Sigmoid colon (tissue), 7 donors: Measurements from ENCODE around the gene JPT2. TPM values are rescaled to one million over a fixed set of nuclear protein-coding genes. Genes with fewer than 3 reads are reported as not detected.

Source experiments
- DNase-seq: peaks from one replicate; pipeline ENCODE4 v3.0.0-alpha.2; 2019
- H3K27ac ChIP-seq, 4 donors: fragments of 200-600 bp; sonication (generic); one replicate each; pipeline ENCODE4 v1.5.1; 2016 to 2019; ENCODE audit warnings: mild to moderate bottlenecking in 1 of 4
- H3K27me3 ChIP-seq, 3 donors: fragments of 200-600 bp; sonication (generic); one replicate each; pipeline ENCODE4 v1.5.1; 2019; ENCODE audit warnings: mild to moderate bottlenecking in 1 of 3
- H3K36me3 ChIP-seq, 4 donors: fragments of 200-600 bp; sonication (generic); one replicate each; pipeline ENCODE4 v1.5.1; 2016 to 2019
- H3K4me1 ChIP-seq, 4 donors: fragments of 200-600 bp; sonication (generic); one replicate each; pipeline ENCODE4 v1.5.1; 2017 to 2019
- H3K4me3 ChIP-seq, 4 donors: fragments of 200-600 bp; sonication (generic); one replicate each; pipeline ENCODE4 v1.5.1; 2017 to 2019; ENCODE audit warnings: mild to moderate bottlenecking in 2 of 4, moderate library complexity in 1 of 4
- H3K9me3 ChIP-seq, 4 donors: fragments of 200-600 bp in 3 of 4; sonication (generic) in 3 of 4; one replicate each; pipeline versions ENCODE4 v1.5.1 to v1.6.1; 2013 to 2019
- CTCF ChIP-seq, 4 experiments: fragments of 450-650 bp in 3 of 4; fragments of 200-600 bp in 1 of 4; IDR thresholded peaks; one replicate each; pipeline ENCODE4 v1.5.1; 2016 to 2019; ENCODE audit warnings: antibody characterized with exemption in 4 of 4, mild to moderate bottlenecking in 3 of 4, moderate library complexity in 2 of 4
- EP300 ChIP-seq, 4 donors: sonication (generic); formaldehyde crosslinking; IDR thresholded peaks; one replicate each; pipeline ENCODE4 v1.6.1; 2017; ENCODE audit warnings: antibody characterized with exemption in 4 of 4
- POLR2A ChIP-seq, 2 donors: fragments of 450-650 bp; IDR thresholded peaks; one replicate each; pipeline ENCODE4 v1.6.1; 2016; ENCODE audit warnings: antibody characterized with exemption in 2 of 2, mild to moderate bottlenecking in 2 of 2, moderate library complexity in 2 of 2
- POLR2AphosphoS5 ChIP-seq, 4 donors: sonication (generic); formaldehyde crosslinking; IDR thresholded peaks; one replicate each; pipeline ENCODE4 v1.6.1; 2017; ENCODE audit warnings: antibody characterized with exemption in 4 of 4
- WGBS, 2 donors: extraction: QIAGEN DNeasy Blood & Tissue Kit; methylation state at CpG; one replicate each; pipeline ENCODE4 v1.1.7; 2013; 5-methylcytosine and 5-hydroxymethylcytosine counted together
- intact Hi-C: fragments of 100-400 bp; cut with DNase I; formaldehyde crosslinking; loops from one replicate; pipeline ENCODE4 v1.15.1; 2023
- polyA plus RNA-seq, 3 donors: library from polyadenylated mRNA; stranded (reverse); fragments of 200-250 nt; gene quantifications; one replicate each; pipeline ENCODE4 v1.2.3, GENCODE V29; 2013
- total RNA-seq, 4 donors: library from RNA; depleted of rRNA; stranded (reverse); fragments of >200 nt; gene quantifications; one replicate each; pipeline ENCODE4 v1.1.0, GENCODE V29; 2016
- donor health status: healthy with polysubstance abuse.
- donor health status: Bipolar disorder and iron deficiency.
- donor health status: healthy.

JPT2 gene
- total and polyA plus RNA-seq, 7 donors = 12.4 to 53.7 (median 18.1) TPM

- Histone ChIP-seq H3K27me3 (no peaks in the 10 kb centered on the region), H3K4me3 (no peak overlapping the region), H3K27ac (no peak overlapping the region), H3K36me3 (peaks cover 52 to 87% (median 54%) of the 10 kb centered on the region in 4 donors), H3K9me3 (no peaks in the 10 kb centered on the region), H3K4me1 (no peaks in the 10 kb centered on the region)
- no peak for DNase-seq
- intact Hi-C loops = no loop called here
- 88 to 92% methylated on average over 32 of the region's 32 CpGs for WGBS, 2 donors
- no peak for TF ChIP-seq POLR2AphosphoS5 (IDR thresholded peaks at IDR 0.05)
- TF ChIP-seq CTCF (IDR thresholded peaks at IDR 0.05) = no peak
- no peak for TF ChIP-seq EP300 (IDR thresholded peaks at IDR 0.05)
- TF ChIP-seq POLR2A (IDR thresholded peaks at IDR 0.05) = no peak
Measured at GRCh38 chr16:1654505-1655268, 23.4 kb upstream of the JPT2 start.

GRCh38 chr16:1655269-1655807 is 22.7 kb upstream of the JPT2 start:
- Histone ChIP-seq H3K9me3 (no peaks in the 10 kb centered on the region), H3K27ac (no peak overlapping the region), H3K4me3 (no peak overlapping the region), H3K36me3 (peaks cover 58 to 94% (median 60%) of the 10 kb centered on the region in 4 donors), H3K4me1 (no peaks in the 10 kb centered on the region), H3K27me3 (no peaks in the 10 kb centered on the region)
- TF ChIP-seq POLR2AphosphoS5 (IDR thresholded peaks at IDR 0.05) (no peak), CTCF (IDR thresholded peaks at IDR 0.05) (no peak)
- DNase-seq = no peak
- WGBS, 2 donors = 71 to 88% methylated on average over 16 of the region's 16 CpGs
- intact Hi-C loops = no loop called here

DNA sequence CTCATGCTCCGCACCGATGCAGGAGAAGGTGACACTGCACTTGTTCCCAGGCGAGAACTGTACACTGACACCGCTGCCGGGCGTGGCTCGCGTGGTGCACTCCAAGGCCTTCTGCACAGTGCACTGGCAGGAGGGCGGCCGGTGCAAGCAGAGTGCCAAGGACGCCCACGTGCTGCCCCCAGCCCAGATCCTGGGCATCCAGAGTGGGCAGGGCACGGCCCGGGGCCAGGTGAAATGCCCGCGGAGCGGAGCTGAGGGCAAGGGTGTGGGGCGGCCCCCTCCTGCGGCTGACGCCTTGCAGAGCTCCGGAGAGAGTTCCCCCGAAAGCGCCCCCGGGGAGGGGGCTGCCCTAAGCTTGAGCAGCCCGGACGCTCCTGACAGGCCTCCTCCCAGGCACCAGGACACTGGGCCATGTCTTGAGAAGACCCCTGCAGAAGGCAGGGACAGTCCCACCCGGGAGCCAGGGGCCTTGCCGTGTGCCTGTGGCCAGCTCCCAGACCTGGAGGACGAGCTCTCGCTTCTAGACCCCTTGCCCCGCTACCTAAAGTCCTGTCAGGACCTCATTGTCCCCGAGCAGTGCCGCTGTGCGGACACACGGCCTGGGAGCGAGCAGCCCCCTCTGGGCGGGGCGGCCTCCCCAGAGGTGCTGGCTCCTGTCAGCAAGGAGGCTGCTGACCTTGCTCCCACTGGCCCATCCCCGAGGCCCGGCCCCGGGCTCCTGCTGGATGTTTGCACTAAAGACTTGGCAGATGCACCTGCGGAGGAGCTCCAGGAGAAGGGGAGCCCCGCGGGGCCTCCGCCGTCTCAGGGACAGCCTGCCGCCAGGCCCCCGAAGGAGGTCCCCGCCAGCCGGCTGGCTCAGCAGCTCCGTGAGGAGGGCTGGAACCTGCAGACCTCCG is 21.9 kb upstream of the JPT2 start:
- Histone ChIP-seq H3K27ac (no peak overlapping the region), H3K27me3 (no peaks in the 10 kb centered on the region), H3K4me1 (no peaks in the 10 kb centered on the region), H3K9me3 (no peaks in the 10 kb centered on the region), H3K4me3 (no peak overlapping the region), H3K36me3 (peaks cover 61 to 99% (median 66%) of the 10 kb centered on the region in 4 donors)
- intact Hi-C loops = no loop called here
- DNase-seq = no peak
- 95% methylated on average over 52 of the region's 52 CpGs for WGBS, 2 donors
- no peak for TF ChIP-seq POLR2A (IDR thresholded peaks at IDR 0.05)
- no peak for TF ChIP-seq CTCF (IDR thresholded peaks at IDR 0.05)
- no peak for TF ChIP-seq POLR2AphosphoS5 (IDR thresholded peaks at IDR 0.05)
- no peak for TF ChIP-seq EP300 (IDR thresholded peaks at IDR 0.05)

GRCh38 chr16:1656808-1657617 is 21.1 kb upstream of the JPT2 start:
- Histone ChIP-seq H3K27ac (no peak overlapping the region), H3K9me3 (no peaks in the 10 kb centered on the region), H3K27me3 (no peaks in the 10 kb centered on the region), H3K4me3 (no peak overlapping the region), H3K36me3 (peaks cover 61 to 97% (median 68%) of the 10 kb centered on the region in 4 donors), H3K4me1 (no peaks in the 10 kb centered on the region)
- intact Hi-C loops = no loop called here
- 91 to 94% methylated on average over 24 of the region's 24 CpGs for WGBS, 2 donors
- DNase-seq = no peak
- TF ChIP-seq POLR2AphosphoS5 (IDR thresholded peaks at IDR 0.05) = no peak
- no peak for TF ChIP-seq EP300 (IDR thresholded peaks at IDR 0.05)
- TF ChIP-seq CTCF (IDR thresholded peaks at IDR 0.05) = no peak
- TF ChIP-seq POLR2A (IDR thresholded peaks at IDR 0.05) = no peak
